Mucosa of descending colon (tissue), 3 donors: ENCODE results near the gene VWC2. TPM values are rescaled to one million over a fixed set of nuclear protein-coding genes. Genes with fewer than 3 reads are reported as not detected.

Experiments used
- ATAC-seq: fragments of 200-7000 bp; cut with Tn5 transposase; one replicate; pipeline ENCODE4 v1.9.1; 2020; ENCODE audit warnings: mild to moderate bottlenecking, moderate library complexity
- DNase-seq, 3 donors: peaks; one replicate each; pipeline ENCODE4 v3.0.0-alpha.2; 2020
- H3K36me3 ChIP-seq: fragments of 200-600 bp; one replicate; pipeline ENCODE4 v1.8.0; 2021; ENCODE audit warnings: low read depth, mild to moderate bottlenecking
- H3K4me1 ChIP-seq: fragments of 200-600 bp; one replicate; pipeline ENCODE4 v1.8.0; 2021; ENCODE audit warnings: low read depth, mild to moderate bottlenecking
- H3K4me3 ChIP-seq: fragments of 200-600 bp; one replicate; pipeline ENCODE4 v1.8.0; 2021; ENCODE audit warnings: mild to moderate bottlenecking
- H3K9me3 ChIP-seq: fragments of 200-600 bp; one replicate; pipeline ENCODE4 v1.8.0; 2021; ENCODE audit warnings: mild to moderate bottlenecking
- intact Hi-C, 2 donors: fragments of 100-400 bp; cut with DNase I in 1 of 2; cut with micrococcal nuclease in 1 of 2; formaldehyde crosslinking; loops; one replicate each; pipeline versions ENCODE4 v1.11.0 to v1.11.1; 2022; cut with DNase I, micrococcal nuclease
- total RNA-seq, 3 donors: library from RNA; stranded (reverse); fragmentation: NEBNext Ultra II Directional in 2 of 3; extraction: Animal tissue kit (Norgen Biotek cat#: 25700) in 2 of 3; gene quantifications; one replicate each; pipeline versions ENCODE4 v1.2.1 to v1.2.4, GENCODE V29; 2021 to 2023
- TF ChIP-seq, protein P1 (sequence below): fragments of 200-600 bp; IDR thresholded peaks from one replicate; pipeline ENCODE4 v1.8.0; 2022; ENCODE audit warnings: antibody characterized with exemption, mild to moderate bottlenecking
- donor health status: DM: no; HTN: no; CAD: no; lungs with moderate emphysema.
- donor health status: DM: no; HTN: no; CAD: no.
- donor health status: DM: no; HTN: yes; CAD: no.

The VWC2 gene
- total RNA-seq, 3 donors from 2014 or later: 0.06 to 0.17 (median 0.14) TPM

DNA sequence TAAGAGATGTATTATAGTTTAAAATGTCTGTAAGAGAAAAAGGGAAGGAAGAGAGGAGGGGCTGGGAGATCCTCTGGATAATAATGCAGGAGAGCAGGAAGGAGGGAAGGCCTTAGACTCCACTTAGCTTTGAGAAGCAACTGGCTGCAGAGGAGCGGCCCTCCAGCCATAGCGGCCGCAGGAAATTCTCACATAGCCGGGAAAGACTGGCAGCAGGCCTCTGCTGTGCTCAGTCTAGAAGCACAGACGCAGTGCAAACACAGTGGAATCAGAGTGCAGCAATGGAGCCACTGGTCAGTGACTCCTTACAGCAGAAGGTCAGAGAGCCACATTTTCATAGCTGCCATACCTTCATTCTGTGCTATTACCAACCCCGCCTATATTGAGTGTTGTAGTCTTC is 153.3 kb downstream of the VWC2 start:
- TF ChIP-seq, protein P1, sequence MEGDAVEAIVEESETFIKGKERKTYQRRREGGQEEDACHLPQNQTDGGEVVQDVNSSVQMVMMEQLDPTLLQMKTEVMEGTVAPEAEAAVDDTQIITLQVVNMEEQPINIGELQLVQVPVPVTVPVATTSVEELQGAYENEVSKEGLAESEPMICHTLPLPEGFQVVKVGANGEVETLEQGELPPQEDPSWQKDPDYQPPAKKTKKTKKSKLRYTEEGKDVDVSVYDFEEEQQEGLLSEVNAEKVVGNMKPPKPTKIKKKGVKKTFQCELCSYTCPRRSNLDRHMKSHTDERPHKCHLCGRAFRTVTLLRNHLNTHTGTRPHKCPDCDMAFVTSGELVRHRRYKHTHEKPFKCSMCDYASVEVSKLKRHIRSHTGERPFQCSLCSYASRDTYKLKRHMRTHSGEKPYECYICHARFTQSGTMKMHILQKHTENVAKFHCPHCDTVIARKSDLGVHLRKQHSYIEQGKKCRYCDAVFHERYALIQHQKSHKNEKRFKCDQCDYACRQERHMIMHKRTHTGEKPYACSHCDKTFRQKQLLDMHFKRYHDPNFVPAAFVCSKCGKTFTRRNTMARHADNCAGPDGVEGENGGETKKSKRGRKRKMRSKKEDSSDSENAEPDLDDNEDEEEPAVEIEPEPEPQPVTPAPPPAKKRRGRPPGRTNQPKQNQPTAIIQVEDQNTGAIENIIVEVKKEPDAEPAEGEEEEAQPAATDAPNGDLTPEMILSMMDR: no peak
- no peak overlapping the region for H3K4me3 ChIP-seq
- ATAC-seq (no peak), DNase-seq (no peak)
- H3K9me3 ChIP-seq: peaks cover 14% of the 10 kb centered on the region
- no peaks in the 10 kb centered on the region for H3K36me3 ChIP-seq
- H3K4me1 ChIP-seq: no peaks in the 10 kb centered on the region
- intact Hi-C loops: no loop called here

DNA sequence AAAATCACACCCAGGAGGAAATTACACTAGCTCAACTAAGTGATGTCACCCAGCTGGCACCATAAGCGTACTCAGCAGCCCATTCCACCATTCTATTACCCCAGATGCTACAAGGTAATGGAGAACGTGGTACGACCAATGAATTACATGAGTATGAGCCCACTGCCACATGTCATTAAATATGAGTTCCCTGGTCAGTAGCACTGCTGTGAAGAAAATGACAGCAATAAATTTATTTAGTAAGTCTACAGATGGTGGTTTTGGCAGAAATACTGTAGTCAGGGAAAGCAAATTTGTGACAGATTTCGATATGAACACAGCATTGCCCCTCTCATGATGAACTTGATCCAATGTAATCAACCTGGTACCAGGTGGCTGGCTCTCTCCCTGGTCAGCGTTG is 154.2 kb downstream of the VWC2 start:
- ATAC-seq: no peak
- H3K36me3 ChIP-seq: no peaks in the 10 kb centered on the region
- TF ChIP-seq, protein P1: no peak
- DNase-seq: no peak
- intact Hi-C loops: no loop called here
- H3K9me3 ChIP-seq: peaks cover 22% of the 10 kb centered on the region
- no peaks in the 10 kb centered on the region for H3K4me1 ChIP-seq
- no peak overlapping the region for H3K4me3 ChIP-seq

DNA sequence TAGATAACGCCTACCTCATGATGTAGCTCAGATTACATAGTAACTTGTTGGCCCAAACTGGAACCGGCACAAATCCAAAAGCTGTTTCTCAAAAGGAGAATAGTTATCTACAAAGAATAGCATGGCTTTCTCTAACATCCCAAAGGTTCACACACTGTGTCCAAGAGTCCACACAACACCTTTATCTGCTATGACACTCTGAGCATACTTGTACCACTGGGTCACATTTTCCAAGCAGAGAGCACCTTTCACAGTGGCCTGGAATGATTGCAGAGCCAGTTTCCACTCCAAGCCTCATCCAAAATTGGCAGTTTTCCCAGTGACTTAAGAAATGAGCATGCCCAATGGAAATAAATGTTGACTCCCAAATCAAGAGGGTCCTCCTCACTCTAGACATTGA is 155.3 kb downstream of the VWC2 start:
- no peak for DNase-seq
- no peak for ATAC-seq
- H3K4me3 ChIP-seq: no peak overlapping the region
- H3K4me1 ChIP-seq: no peaks in the 10 kb centered on the region
- peaks cover 24% of the 10 kb centered on the region for H3K9me3 ChIP-seq
- intact Hi-C loops: no loop called here
- H3K36me3 ChIP-seq: no peaks in the 10 kb centered on the region
- TF ChIP-seq, protein P1: no peak

DNA sequence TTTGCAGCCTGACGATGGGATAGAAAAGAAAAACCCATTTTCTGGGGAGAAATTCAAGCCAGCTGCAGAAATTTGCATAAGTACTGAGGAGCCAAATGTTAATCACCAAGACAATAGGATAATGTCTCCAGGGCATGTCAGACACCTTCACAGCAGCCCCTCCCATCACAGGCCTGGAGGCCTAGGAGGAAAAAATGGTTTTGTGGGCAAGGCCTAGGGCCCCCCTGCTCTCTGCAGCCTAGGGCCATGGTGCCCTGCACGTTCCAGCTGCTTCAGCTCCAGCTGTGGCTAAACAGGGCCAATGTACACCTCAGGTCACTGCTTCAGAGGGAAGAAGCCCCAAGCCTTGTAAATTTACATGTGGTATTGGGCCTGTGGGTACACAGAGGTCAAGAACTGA is 158.2 kb downstream of the VWC2 start:
- TF ChIP-seq, protein P1: no peak
- ATAC-seq: no peak
- Histone ChIP-seq H3K4me3 (no peak overlapping the region), H3K4me1 (no peaks in the 10 kb centered on the region), H3K36me3 (no peaks in the 10 kb centered on the region), H3K9me3 (peaks cover 24% of the 10 kb centered on the region)
- DNase-seq: no peak
- intact Hi-C loops: no loop called here

DNA sequence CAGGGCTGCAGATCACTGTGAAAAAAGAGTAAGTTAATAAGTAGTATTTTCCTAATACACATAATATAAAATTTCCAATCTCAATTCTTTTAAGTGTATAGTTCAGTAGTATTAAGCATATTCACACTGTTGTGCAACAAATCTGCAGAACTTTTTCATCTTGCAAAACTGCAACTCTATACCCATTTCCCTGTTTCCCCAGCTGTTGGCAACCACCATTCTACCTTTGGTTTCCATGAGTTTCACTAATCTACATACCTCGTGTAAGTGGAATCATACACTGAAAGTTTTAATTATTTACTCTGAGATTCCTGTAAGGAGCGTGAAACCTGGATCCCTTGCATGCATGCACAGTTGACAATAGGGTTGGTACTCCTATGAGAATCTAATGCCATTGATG is 164.2 kb downstream of the VWC2 start:
- intact Hi-C loops: no loop called here
- DNase-seq (no peak), ATAC-seq (no peak)
- TF ChIP-seq, protein P1: no peak
- Histone ChIP-seq H3K36me3 (no peaks in the 10 kb centered on the region), H3K4me3 (no peak overlapping the region), H3K4me1 (no peaks in the 10 kb centered on the region), H3K9me3 (peaks cover 12% of the 10 kb centered on the region)
